Fibroblast of upper back skin (primary cell): Measurements from ENCODE around the gene CISD3.

ENCODE experiments used
- DNase-seq: peaks from one replicate; pipeline ENCODE4 v3.0.0-alpha.2; 2013

Gene CISD3

DNA sequence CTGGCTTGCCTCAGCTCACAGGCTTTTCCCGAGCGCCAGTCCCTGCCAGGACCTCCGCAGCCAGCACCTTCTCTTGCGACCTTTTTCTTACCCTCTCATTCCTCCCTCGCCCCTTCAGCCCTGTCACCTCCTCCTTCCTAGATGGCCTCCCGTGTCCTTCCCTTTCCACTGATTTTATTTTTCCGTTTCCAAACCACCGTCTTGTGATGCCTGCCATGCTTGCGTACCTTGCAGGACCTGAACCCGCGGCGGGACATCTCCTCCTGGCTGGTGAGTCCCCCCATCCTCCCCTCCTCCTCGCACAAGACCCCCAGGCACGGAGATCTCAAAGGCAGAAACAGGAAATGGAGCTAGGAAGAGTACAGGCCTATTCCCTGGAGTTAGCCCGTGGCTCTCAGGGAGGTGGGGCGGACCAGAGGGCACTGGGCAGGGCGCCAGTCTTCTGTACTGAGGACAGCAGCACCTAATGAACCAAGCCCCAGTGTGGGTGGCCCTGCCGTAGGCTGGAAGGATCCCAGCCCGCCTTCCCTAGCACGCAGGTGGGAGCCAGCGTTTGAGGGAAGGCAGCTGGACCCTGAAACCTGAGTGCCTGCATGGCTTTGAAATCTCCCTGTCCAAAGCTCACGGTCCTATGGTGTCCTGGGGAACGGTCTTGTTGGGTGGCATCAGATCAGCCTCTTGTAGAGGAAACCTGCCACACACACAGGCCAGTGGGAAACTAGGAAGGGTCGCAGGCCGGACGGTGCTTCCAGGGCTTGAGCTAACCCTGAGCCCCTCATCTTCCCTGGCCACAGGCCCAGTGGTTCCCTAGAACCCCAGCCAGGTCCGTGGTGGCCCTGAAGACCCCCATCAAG, 612 bp downstream of the CISD3 start:
- DNase-seq, result peak; percentile 48

DNA sequence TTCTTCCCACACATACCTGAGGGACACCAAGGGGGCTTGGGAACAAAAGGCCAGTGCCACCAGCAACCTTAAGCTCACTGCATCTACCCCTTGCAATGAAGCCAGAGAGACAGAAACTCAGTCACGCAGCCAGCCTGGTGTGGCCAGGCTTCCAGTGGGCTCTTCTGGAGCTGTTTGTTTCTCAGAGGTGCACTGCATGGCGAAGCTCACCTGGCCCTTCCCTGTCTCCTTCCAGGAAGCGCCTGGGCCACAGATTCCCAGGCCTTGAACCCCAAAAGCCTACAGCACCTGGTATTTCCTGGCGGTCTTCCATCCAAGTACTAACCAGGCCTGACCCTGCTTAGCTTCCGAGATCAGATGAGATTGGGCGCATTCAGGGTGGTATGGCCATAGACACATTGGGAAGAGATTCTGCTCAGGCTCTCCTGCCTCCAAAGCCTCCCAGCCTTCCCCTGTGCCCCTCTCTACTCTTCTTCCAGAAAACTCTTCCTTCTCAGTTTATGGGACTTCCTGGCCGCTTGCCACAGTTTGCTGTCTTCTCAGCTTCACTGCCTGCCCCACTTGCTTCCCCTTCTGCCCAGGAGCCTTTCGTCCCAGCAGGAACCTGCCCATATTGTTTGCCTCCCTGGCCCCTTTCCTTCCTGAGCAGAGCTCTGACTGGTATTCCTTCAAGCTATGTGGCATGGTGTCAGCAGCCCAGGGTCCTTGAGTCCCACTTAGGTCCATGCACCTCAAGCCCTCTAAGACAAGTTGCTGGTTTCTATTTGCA, 1.6 kb downstream of the CISD3 start:
- no peak for DNase-seq

DNA sequence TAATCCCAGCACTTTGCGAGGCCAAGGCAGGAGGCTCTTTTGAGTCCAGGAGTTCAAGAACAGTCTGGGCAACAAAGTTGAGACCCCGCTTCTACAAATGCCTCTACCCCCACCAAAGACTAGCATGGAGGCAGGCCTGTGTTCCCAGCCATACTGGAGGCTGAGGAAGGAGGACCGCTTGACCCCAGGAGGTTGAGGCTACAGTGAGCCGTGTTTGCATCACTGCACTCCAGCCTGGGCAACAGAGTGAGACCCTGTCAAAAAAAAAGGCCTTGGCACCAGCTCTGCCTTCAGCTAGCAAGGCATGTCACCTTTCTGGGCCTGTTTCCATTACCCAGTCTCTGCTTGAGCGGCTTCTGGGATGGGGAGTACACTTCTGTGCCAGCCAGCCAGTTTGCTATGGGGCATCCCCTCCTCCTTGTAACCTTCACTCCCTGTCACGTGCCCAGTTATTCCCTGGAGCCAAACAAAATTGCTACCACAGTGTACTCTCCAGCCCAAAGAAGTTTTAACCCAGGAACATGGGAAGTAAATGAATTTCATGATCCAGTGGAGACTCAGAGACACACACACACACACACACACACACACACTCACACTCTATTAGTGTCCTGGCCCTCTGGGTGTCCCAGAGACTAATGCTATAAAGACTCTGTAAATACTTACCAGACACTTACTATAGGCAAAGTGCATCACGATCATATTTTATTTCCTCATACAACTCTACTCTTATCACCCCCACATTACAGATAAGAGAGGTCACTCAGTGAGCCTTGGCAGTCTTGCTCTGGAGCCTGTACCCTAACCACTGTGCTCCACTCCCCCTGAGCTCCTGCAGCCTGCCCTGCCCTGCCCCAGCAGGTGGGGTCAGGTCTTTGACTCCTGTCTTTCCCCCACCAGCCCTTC, 2.5 kb downstream of the CISD3 start:
- DNase-seq, result no peak

DNA sequence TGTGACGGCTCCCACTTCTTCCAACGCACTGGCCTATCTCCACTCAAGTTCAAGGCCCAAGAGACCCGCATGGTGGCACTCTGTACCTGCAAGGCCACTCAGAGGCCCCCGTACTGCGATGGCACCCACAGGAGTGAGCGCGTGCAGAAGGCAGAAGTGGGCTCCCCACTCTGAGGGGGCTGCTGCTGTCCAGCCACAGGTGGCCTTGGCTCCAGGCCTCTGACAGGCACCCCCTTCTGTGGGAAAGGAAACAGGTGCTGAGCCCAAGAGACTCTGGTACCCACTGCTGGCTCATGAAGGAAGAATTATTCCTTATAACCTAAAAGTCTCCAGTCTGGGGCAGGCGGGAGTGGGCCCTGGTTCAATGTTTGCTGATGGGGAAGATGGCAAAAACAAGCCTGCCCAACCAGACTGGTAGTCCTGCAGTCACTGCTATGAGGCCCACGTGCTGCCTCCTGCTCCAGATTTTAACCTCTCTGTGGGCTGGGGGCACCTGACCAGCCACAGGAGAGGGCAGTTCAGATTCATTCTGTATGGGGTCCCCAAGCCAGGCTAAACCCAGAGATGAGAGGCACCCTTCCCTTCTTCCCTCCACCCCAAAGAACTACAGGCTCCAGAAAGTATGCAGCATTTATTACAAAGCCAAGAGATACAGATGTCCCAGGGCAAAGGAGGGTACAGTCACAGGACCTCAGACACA, 3.3 kb downstream of the CISD3 start:
- DNase-seq, result no peak

DNA sequence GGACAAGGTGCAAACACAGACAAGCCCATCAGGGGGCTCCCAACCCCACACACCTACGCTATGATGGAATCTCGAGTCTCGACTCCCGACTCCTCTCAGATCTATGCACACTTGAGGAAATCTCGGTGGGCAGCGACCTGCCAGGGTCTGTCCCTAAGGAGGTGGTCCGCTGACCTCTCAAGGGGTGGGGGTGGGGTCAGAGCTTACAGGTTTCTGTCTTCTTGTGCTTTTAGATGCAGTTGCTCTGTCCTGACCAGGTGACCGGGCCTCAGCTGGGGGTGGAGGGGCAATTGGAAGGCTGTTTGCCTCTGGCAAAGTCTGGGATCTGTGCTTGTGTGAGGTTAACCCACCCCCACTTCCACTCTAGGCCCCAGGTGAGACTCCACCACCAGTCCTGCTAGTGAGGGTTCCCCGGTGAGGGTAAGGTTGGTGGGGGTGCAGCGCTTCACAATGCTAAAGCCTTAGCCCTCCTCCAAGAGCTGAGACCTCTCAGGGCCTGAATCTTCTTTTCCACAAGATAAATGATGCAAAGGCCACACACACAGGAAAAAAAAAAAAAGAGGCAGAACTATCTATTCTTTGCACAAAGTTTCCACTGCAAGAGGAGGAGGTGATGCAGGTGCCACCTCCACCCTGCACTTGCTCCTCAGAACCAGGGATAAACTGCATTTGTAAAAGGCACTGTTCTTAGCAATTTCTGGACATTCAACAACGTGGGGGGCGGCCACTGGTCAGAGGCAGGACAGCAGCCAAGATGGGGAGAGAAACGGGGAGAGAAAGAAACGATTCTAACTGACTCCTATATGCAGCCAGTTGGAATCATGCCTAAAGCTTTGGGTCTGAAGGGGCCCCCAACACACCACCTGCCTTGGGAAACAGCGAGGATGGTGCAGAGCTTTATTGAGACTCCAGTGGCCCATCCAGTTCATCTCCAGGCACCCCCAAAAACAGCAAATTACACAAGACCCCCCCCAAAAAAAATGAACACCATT, 4.1 kb downstream of the CISD3 start:
- no peak for DNase-seq

DNA sequence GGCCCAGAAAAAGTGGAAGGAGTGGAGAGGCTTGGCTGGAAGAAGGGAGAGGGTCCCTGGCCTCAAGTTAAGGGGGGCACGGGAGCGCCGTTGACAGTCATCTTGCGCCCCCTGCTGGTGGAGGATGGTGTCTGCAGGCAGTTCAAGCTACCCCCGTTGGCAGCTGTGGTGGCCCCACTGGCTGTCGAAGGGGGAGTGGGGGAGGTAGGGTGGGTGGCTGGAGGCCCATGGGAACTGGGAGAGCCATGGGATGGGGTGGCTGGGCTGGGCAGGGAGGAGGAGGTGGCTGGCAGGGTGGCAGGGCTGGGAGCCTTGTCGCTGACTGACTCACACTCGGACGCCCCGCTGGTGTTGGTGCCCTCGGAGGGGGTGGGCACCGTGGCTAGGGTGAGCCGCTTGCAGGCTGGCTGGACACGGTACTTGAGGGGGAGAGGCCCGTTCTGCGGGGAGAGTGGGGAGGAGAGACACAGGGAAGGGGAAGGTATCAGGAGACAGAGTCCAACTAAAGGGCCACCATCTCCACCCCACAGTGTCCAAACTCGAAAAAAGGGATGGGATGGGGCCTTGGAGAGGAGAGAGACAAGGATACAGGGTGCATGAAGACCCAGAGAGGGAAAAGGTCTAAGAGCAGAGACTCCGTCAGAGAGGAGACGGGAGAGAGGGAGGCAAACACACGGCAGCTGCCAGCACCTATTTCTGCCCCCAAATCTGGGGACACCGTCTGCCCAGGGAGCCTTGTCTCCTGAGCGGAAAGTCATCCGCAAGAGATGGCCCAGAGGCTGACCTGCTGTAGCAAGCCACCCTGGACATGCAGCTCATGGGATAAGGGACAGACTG, 5.2 kb downstream of the CISD3 start:
- peak; percentile 34 for DNase-seq

DNA sequence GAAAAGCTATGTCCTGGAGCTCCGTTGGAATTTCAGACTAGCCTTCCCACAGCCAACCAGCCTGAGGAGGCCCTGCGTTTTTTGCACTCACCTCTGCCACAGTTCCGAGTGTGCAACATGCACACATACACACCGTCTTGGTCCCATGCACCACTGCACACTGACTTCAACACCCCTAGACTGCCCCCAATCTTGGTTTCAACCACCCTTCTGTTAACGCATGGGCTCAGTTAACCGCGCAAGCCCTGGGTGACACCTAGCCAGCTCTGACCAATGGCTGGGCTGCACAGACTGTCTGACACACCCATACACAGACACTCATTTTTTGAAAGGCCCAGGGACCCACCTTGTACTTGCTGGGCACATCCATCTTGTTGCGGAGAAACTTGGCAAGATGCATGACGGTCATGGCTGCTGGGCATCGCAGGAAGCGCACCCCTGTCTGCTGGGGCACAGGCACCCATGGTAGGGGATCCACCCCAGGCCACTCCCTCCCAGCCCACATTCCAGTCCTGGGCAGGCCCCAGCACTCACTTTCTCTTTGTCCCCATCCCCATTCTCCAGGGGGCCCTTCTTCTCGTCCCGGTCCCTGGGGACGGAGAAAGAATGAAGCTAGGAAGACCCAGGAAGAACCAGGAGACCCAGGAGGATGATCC, 8.0 kb downstream of the CISD3 start:
- no peak for DNase-seq

DNA sequence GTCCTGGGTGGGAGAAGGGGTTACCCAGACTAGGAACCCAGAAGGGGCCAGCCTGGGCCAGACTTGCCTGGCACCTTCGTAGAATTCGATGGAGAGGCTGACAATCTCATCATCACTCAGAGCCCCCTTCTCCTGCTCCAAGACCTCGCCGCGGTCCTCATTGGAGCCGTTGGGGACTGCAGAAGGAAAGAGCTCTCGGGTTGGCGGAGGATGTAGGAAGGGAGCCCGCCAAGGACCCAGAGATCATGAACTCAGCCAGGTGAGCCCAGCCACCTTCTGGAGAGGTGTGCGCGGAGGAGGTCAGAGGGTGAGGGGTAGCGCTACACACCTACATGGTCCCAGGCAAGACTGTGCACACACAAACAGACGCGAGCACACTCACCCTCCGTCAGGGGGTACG, 8.5 kb downstream of the CISD3 start:
- DNase-seq, result no peak

DNA sequence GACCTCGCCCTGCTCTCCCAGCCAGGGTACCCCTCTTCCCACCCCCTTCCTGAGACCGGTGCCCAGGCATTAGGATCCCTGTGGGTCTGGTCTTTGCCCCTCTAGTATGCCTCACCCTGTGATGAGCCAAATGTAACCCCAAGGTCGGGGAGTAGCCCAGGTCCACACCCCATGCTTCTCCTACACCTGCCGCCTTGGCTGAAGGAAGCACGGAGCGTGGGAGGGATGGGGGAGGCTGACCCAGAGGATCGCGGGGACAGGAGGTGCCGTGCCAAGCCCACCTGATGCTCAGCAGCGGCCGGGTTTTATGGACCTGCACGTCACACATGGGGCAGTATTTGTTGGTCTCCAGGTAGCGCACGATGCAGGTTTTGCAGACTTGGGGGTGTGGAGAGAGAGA, 9.2 kb downstream of the CISD3 start:
- DNase-seq, result no peak

DNA sequence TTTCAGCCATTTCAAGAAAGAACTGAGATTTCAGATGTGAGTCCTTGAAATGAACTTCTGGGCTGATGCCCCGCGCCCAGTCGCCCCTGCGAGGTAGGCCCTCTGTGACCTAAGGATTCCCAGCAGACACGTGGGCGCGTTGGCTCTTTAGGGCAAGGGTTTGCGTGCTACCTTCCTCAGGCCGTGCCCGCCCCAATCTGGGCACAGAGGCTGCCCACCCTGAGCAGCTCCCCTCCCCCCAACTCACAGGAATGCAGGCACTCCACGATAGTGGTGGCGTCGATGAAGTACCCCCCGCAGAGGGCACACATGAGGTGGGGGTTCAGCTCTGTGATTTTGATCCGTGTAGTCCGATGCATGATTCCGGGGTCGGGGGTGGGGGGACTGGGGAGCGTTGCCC, 9.9 kb downstream of the CISD3 start:
- no peak for DNase-seq

DNA sequence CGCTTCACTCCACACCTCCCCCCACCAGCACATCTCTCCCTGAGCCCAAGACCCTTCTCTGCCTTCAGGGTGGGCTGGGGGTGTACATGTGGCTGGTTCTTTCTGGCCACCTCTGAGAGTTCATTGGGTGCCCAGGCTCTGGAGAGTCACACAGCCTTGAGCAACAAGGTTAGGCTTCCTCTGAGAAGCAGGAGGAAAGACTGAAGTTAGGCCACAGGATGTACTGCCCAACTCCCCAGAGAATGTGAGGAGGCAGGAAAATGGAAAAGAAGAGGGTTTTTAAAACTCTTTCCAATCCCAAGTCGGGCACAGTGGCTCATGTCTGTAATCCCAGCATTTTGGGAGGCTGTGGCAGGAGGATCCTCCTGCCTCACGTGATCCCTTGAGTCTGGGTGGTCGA, 10.7 kb downstream of the CISD3 start:
- no peak for DNase-seq

DNA sequence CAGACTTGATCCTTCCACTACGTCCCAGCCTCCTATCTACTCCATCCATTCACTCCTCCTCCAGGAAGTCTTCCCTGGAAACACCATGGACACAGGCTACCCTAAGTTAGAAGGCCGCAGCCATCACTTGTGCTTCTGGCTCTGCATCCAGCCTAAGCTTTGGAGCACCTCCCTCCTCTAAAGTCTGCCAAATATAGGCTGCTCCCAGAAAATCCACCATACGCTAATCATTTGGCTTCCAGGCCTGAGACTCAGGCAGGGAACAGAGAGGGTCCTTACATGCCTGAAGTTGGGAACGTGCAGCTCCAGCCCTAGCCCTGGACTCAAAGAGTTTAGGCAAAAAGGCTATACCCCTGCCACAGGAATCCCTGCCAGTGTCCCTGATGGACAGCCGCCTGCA, 11.3 kb downstream of the CISD3 start:
- DNase-seq, result no peak

DNA sequence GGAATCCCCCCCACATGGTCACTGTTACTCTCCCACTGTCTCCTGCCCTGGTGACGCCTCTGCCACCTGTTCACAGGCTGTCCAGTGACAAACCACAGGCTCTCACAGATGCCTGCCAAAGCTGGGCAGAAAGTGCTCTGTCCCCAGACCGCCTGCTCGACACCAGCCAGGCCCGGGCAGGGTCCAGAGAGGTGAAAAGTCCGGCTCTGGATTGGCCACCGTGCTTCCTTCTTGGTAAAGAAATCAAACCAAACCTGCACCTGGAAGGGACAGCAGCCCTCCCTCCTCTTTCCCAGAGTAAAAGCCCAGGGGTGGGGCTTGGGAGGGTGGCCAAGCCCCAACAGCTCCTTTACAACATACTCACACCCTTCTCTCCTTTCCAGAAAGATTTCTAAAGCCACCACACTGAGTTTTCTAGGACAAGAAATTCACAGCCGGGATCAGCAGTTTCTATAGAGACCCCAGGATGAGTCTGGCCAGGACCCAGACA, 11.8 kb downstream of the CISD3 start:
- DNase-seq, result no peak

DNA sequence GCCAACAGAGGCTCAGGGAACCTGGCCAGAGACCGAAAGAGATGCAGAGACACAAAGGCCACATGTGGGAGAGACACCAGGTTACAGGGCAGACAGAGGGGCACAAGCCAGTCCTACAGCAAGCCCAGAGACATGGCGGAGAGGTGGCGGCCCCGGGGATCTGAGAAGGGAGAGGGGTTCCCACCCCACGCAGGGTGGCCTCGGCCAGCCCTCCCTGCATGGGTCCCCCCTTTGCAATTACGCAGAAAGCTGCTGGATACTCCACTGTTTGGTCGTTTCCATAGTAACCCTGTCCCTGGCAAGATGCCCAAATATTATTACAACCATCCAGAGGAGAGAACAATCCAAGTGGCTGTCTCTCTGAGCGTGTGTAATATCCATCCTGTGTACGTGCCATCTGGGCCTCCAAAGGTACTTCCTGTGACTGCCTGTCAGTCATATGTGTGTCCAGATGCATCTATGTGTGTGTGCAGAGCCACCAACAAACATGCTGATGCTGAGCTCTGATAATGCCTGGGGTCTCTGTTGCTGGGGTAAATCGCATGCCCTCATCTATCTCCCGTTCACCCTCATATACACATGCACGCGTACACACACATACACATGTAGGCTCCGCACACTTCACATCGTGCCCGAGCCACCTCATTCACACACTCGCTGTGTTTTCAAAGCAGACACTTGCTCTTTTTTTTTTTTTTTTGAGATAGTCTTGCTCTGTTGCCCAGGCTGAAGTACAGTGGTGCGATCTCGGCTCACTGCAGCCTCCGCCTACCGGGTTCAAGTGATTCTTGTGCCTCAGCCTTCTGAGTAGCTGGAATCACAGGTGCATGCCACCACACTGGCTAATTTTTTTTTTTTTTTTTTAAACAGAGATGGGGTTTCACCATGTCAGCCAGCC, 12.5 kb downstream of the CISD3 start:
- DNase-seq, result peak; percentile 89

DNA sequence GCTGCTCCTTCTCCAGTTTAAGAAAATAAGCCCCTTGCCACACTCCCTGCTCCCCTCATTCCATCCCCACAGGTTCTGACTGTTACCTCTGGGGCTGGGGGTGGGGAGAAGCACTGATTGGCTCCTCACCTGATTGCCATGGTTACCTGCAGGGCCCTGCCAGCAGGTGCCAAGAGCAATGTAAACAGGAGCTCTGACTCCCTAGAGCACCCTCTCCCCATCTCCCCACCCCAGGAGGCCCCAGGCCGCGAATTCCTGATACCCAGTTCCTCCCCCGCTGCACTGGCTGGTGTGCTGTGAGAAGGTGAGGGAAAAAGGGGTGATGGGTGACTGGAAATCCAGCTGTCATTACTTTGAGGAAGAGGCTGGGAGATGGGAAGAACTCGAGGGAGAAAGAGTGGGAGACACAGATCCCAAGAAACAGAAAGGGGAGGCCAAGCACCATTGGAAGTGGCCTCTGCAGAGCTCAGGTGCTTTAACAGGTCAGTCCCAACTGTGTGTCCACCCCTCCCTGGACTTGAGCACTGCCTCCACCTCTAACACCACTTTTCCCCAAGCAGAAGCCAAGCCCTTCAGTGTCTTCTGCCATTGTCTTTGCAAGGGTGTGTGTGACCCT, 13.5 kb downstream of the CISD3 start:
- no peak for DNase-seq

DNA sequence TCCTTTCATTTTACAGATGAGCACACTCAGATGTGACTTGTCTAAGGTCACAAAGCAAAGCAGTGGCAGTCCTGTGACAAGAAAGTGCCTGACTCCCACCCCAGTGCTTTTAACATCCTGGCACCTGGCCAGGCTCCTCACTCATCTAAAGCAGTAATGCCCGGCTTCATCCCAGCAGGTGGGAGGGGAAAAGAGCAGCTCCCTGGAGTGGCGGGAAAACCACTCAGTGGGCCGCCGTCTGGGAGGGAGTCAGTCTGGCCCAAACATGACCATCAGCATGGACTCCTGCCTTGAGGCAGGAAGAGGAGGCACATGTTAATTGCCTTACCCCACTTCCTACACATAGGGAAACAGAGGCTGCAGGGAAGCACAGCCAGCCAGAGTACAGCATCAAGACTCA, 15.4 kb downstream of the CISD3 start:
- DNase-seq, result no peak

DNA sequence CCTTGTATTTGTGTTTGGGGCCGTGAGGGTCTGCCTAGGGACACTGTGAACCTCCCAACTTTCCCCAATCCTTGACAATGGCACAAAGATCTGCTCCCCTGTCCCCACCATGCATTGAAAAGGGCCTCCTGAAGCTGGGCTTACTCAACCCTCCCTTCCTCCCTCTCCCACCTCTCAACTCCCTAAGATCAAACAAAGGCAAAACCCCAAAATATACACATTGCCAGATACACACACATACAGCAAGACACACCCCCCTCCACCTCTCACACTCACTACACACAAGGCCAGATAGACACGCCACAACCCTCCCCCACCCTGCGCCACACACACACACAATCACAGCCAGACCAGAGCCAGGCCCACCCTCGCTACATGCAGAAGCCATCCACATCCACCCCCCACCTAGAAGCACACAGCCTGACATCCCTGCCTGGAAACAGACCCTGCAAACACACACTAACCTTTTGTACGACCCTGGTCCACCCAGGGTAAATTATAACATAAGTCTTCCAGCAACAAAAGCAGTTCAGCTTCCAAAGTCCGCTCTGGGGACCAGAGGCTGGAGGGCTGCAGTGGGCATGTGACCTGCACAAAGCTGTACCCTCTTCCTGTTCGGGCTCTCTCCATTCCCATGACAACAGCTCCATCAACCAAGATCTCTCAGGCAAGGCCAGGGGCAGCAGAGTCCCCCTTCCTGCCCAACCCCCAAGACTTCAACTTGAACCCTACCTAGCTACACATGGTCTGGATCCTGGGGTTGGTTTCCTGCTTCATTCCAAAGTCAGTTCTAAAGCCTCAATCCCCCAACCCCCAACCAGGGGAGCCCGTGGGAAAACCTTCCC, 16.1 kb downstream of the CISD3 start:
- DNase-seq, result no peak
